Measurements from ENCODE around the gene KLK10. TPM values are rescaled to one million over a fixed set of nuclear protein-coding genes. Genes with fewer than 3 reads are reported as not detected.

KLK10 gene
- total and polyA plus RNA-seq, 2 donors (not counting 3 experiments of a cell fraction or from before 2014, with no cell fraction given), result not detected

- Histone ChIP-seq H3K4me3 (replicated peaks in 1 of 3; ENCODE audit: insufficient read depth in 1 of 3, low read depth in 1 of 3, low read length in 3 of 3) (no peak overlapping the region), H3K36me3 (ENCODE audit: control insufficient read depth in 2 of 2, extremely low read depth in 1 of 2, insufficient read depth in 2 of 2, low read length in 2 of 2) (no peaks in the 10 kb centered on the region), H3K4me1 (ENCODE audit: control insufficient read depth, extremely low read depth, insufficient read depth, low read length) (no peaks in the 10 kb centered on the region), H3K27me3 (ENCODE audit: control insufficient read depth in 2 of 2, insufficient read depth in 2 of 2, low read length in 2 of 2) (no peaks in the 10 kb centered on the region), H2AFZ (ENCODE audit: low read depth, low read length) (no peak overlapping the region), H4K20me1 (replicated peaks; ENCODE audit: control insufficient read depth, extremely low read depth, insufficient read depth, low read length) (no peaks in the 10 kb centered on the region), H3K9me1 (replicated peaks; ENCODE audit: control insufficient read depth, extremely low read depth, insufficient read depth, low read length) (no peaks in the 10 kb centered on the region), H3K4me2 (ENCODE audit: insufficient read depth, low read length) (no peak overlapping the region), H3K79me2 (ENCODE audit: control insufficient read depth, insufficient read depth, low read length) (no peaks in the 10 kb centered on the region), H3K9ac (replicated peaks; ENCODE audit: extremely low read depth, insufficient read depth, low read length) (no peak overlapping the region), H3K9me3 (replicated peaks; ENCODE audit: control insufficient read depth, insufficient read depth, low read length) (no peaks in the 10 kb centered on the region), H3K27ac (ENCODE audit: insufficient read depth, low read depth, low read length) (no peak overlapping the region)
- intact Hi-C loops (cut with micrococcal nuclease) (no loop called here), dilution Hi-C loops (cut with MboI; ENCODE audit: extremely low pct_ligation_motif_present, low sequenced_read_pairs) (no loop called here)
- DNase-seq (ENCODE audit: low read depth, low spot score), result no peak
- POLR2A ChIA-PET, result no interaction called here
- no peak for FAIRE-seq
- TF ChIP-seq EZH2 (IDR thresholded peaks at IDR 0.05; ENCODE audit: borderline replicate concordance, low read depth, low read length, severe bottlenecking) (no peak), GATA2 (IDR thresholded peaks at IDR 0.05; ENCODE audit: insufficient read depth, insufficient read length, low read depth, low read length) (no peak)
- CTCF ChIA-PET, result interaction anchor here (1.2 kb wide), 1 partner anchor 11 kb away, joined by 4 read pairs; no protein-coding TSS in a partner anchor
- BruUV-seq (replicated peaks), result no TSS peak
These were observed 13.1 kb downstream of the KLK10 start for GRCh38 chr19:51006406-51006805.

DNA sequence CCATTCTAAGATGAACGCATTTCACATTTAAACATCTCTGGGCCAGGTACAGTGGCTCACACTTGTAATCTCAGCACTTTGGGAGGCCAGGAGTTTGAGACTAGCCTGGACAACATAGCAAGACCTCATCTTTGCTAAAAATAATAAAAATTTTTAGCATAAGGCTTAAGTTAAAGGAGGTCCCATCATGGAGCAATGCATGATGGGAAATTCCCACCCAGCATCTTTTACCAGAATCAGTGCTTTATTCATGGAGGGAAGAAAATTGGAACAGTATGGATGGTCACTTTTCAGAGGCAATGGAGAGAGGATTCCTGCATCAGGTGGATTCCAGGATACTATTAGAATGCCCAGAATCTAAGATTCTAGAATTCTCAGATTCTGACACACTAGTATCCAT lies 14.3 kb downstream of the KLK10 start:
- H3K4me3 ChIP-seq (replicated peaks in 1 of 3; ENCODE audit: insufficient read depth in 1 of 3, low read depth in 1 of 3, low read length in 3 of 3), result no peak overlapping the region
- dilution Hi-C loops (cut with MboI; ENCODE audit: extremely low pct_ligation_motif_present, low sequenced_read_pairs), result no loop called here

More for the DNA sequence above, 14.3 kb downstream of the KLK10 start:
- Histone ChIP-seq H3K9me3 (replicated peaks; ENCODE audit: control insufficient read depth, insufficient read depth, low read length) (no peaks in the 10 kb centered on the region), H3K79me2 (ENCODE audit: control insufficient read depth, insufficient read depth, low read length) (no peaks in the 10 kb centered on the region), H4K20me1 (replicated peaks; ENCODE audit: control insufficient read depth, extremely low read depth, insufficient read depth, low read length) (no peaks in the 10 kb centered on the region), H2AFZ (ENCODE audit: low read depth, low read length) (no peak overlapping the region), H3K9me1 (replicated peaks; ENCODE audit: control insufficient read depth, extremely low read depth, insufficient read depth, low read length) (no peaks in the 10 kb centered on the region), H3K36me3 (ENCODE audit: control insufficient read depth in 2 of 2, extremely low read depth in 1 of 2, insufficient read depth in 2 of 2, low read length in 2 of 2) (no peaks in the 10 kb centered on the region), H3K4me2 (ENCODE audit: insufficient read depth, low read length) (no peak overlapping the region), H3K27me3 (ENCODE audit: control insufficient read depth in 2 of 2, insufficient read depth in 2 of 2, low read length in 2 of 2) (no peaks in the 10 kb centered on the region), H3K4me1 (ENCODE audit: control insufficient read depth, extremely low read depth, insufficient read depth, low read length) (no peaks in the 10 kb centered on the region), H3K27ac (ENCODE audit: insufficient read depth, low read depth, low read length) (no peak overlapping the region), H3K9ac (replicated peaks; ENCODE audit: extremely low read depth, insufficient read depth, low read length) (no peak overlapping the region)
- intact Hi-C loops (cut with micrococcal nuclease), result no loop called here
- no peak for TF ChIP-seq EZH2 (IDR thresholded peaks at IDR 0.05; ENCODE audit: borderline replicate concordance, low read depth, low read length, severe bottlenecking)
- TF ChIP-seq POLR2AphosphoS5 (IDR thresholded peaks at IDR 0.05; ENCODE audit: insufficient read depth, low read depth, low read length), result no peak
- no peak for TF ChIP-seq MYC (IDR thresholded peaks at IDR 0.05; ENCODE audit: low read depth, low read length)
- TF ChIP-seq FOS (IDR thresholded peaks at IDR 0.05; ENCODE audit: borderline replicate concordance, insufficient read depth, low read length), result no peak
- TF ChIP-seq POLR2A (IDR thresholded peaks at IDR 0.05; ENCODE audit: low read depth, low read length), result no peak
- BruUV-seq (replicated peaks), result no TSS peak
- POLR2A ChIA-PET, result no interaction called here
- no peak for FAIRE-seq
- no peak for DNase-seq (ENCODE audit: low read depth, low spot score)
- CTCF ChIA-PET, result no interaction called here

All from endothelial cell of umbilical vein (primary cell).